ENCODE measurements around the gene POU5F1. TPM values are rescaled to one million over a fixed set of nuclear protein-coding genes. Genes with fewer than 3 reads are reported as not detected.
A peak's percentile ranks its signal among the peaks of the same experiment; 100 is the strongest.

The POU5F1 gene
- total RNA-seq, 1 experiment from 2014 or later = not detected

- no peak for DNase-seq (ENCODE audit: low read depth)
Observed at GRCh38 chr6:31144296-31144969, 26.0 kb downstream of the POU5F1 start.

GRCh38 chr6:31143148-31143547, 27.3 kb downstream of the POU5F1 start:
- DNase-seq (ENCODE audit: low read depth) = peak; percentile 86

GRCh38 chr6:31142361-31142761, 28.1 kb downstream of the POU5F1 start:
- no peak for DNase-seq (ENCODE audit: low read depth)

GRCh38 chr6:31140643-31141042, 29.8 kb downstream of the POU5F1 start:
- no peak for DNase-seq (ENCODE audit: low read depth)

GRCh38 chr6:31139599-31139998, 30.9 kb downstream of the POU5F1 start:
- peak; percentile 53 for DNase-seq (ENCODE audit: low read depth)

GRCh38 chr6:31138982-31139381, 31.5 kb downstream of the POU5F1 start, which contains the start of gene PSORS1C2:
Gene PSORS1C2 (minus strand): TSS chr6:31139066. CDS start chr6:31139026, 40 bp downstream.
- DNase-seq (ENCODE audit: low read depth) = no peak

GRCh38 chr6:31135710-31136109, 34.8 kb downstream of the POU5F1 start:
- DNase-seq (ENCODE audit: low read depth) = no peak

GRCh38 chr6:31132806-31133205, 37.7 kb downstream of the POU5F1 start:
- DNase-seq (ENCODE audit: low read depth) = no peak

- DNase-seq (ENCODE audit: low read depth) = no peak
Observed at GRCh38 chr6:31131595-31131994, 38.9 kb downstream of the POU5F1 start.

- DNase-seq (ENCODE audit: low read depth) = no peak
Observed at GRCh38 chr6:31130751-31131150, 39.7 kb downstream of the POU5F1 start.

GRCh38 chr6:31129130-31129529, 41.4 kb downstream of the POU5F1 start:
- DNase-seq (ENCODE audit: low read depth) = no peak

GRCh38 chr6:31128093-31128676, 42.3 kb downstream of the POU5F1 start:
- DNase-seq (ENCODE audit: low read depth) = peak; percentile 66

- no peak for DNase-seq (ENCODE audit: low read depth)
Observed at GRCh38 chr6:31126396-31127175, 43.9 kb downstream of the POU5F1 start.

- DNase-seq (ENCODE audit: low read depth) = peak; percentile 71
Observed at GRCh38 chr6:31125586-31126363, 44.7 kb downstream of the POU5F1 start.

- peak; percentile 83 for DNase-seq (ENCODE audit: low read depth)
Observed at GRCh38 chr6:31125162-31125561, 45.3 kb downstream of the POU5F1 start.

- peak; percentile 93 for DNase-seq (ENCODE audit: low read depth)
Observed at GRCh38 chr6:31122791-31123706, 47.4 kb downstream of the POU5F1 start.

GRCh38 chr6:31121131-31121790, 49.2 kb downstream of the POU5F1 start:
- DNase-seq (ENCODE audit: low read depth) = no peak

GRCh38 chr6:31120151-31120915, 50.1 kb downstream of the POU5F1 start, which contains the start of gene CDSN:
Gene CDSN (minus strand): TSS chr6:31120446. CDS start chr6:31120419, 27 bp downstream.
- DNase-seq (ENCODE audit: low read depth) = no peak

GRCh38 chr6:31118178-31118577, 52.3 kb downstream of the POU5F1 start:
- DNase-seq (ENCODE audit: low read depth) = no peak
